HG03442 (cell line): ENCODE data around the gene R3HCC1L.

Source experiments
- ATAC-seq: cut with Tn5 transposase; IDR thresholded peaks from one replicate; pipeline ENCODE4 v1.9.1; 2021; ENCODE audit warnings: mild to moderate bottlenecking, moderate library complexity; ENCODE audit not compliant: unreplicated experiment

Gene R3HCC1L

DNA sequence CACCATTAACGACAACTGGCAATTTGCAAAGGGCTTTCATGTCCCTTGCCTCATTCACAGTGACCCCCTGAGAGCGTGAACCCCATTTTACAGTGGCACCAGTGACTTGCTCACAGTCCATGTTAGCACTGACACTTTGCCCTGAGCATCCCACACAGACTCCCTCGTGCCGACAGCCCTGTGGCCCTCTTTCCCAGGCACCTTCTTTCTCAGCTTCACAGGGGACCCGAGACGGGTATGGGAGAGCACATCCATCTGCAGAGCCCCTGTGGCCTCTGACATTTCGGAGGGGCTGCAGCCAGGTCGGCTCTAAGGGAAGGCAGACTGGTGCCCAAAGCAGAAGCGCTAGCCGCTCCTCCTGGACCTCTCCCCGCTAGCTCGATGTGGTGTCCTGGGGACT lies 122.7 kb downstream of the R3HCC1L start:
- no peak for ATAC-seq

- no peak for ATAC-seq
These were observed 123.5 kb downstream of the R3HCC1L start for GRCh38 chr10:98257961-98258360.

DNA sequence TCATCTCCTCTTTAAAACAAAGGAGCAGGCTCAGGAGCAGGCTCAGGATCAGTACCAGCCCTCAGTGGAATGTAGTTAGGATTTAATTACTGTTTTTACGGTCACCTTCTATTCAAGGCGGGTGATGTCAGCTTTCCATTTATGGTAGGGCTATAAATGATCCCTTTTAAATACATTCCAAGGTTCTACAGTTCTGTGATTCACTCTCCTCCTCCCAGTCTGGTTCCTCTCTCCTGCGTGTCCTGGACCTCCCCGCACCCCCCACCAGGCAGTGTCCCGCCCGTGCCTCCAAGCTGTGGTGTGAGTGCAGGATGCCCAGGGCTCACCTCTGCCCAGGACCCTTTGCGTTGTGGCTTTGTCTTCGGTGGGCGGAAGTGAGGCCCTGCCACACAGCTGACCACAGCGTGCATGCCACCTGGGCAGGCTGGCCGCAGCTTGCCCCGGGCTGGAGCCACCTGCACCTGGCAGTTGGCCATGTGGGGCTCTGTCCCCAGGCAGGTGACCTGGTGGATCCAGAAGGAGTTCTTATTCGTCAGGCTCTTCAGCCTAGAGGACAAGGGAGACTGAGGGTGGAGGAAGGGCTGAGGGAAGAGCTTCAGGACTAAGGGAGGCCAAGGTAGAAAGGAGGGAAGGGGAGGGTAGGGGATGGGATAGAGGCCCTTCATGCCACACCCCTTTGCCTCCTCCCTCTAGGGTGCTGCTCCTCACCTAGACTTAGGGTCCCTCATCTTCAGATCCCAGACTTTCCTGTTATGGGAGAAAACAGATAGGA lies 124.4 kb downstream of the R3HCC1L start:
- no peak for ATAC-seq

GRCh38 chr10:98259606-98260315 lies 125.3 kb downstream of the R3HCC1L start:
- ATAC-seq: no peak

DNA sequence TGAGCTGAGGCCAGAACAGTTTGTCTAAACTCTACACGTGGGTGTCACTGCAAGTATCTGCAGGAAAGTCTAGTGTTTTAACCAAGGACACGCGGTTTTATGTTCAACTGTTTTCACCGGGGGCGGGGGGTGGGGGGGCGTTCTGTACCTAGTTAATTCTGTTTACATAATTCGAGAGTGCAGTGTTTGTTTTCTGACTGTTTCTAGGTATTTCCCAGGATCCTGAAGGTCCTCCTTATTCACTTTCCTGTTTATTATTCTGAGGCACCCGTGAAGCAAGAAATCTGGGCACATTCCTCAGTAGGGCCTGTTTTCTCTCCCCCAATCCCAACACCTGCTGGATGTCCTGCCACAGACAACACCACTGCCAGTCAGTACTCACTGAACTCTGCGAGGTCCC lies 125.9 kb downstream of the R3HCC1L start:
- ATAC-seq: no peak

GRCh38 chr10:98260752-98261151 lies 126.3 kb downstream of the R3HCC1L start:
- ATAC-seq: no peak

- no peak for ATAC-seq
These were observed 127.2 kb downstream of the R3HCC1L start for GRCh38 chr10:98261436-98262277.

- no peak for ATAC-seq
These were observed 128.1 kb downstream of the R3HCC1L start for GRCh38 chr10:98262571-98262970.

GRCh38 chr10:98263088-98263487 lies 128.6 kb downstream of the R3HCC1L start:
- ATAC-seq: no peak

DNA sequence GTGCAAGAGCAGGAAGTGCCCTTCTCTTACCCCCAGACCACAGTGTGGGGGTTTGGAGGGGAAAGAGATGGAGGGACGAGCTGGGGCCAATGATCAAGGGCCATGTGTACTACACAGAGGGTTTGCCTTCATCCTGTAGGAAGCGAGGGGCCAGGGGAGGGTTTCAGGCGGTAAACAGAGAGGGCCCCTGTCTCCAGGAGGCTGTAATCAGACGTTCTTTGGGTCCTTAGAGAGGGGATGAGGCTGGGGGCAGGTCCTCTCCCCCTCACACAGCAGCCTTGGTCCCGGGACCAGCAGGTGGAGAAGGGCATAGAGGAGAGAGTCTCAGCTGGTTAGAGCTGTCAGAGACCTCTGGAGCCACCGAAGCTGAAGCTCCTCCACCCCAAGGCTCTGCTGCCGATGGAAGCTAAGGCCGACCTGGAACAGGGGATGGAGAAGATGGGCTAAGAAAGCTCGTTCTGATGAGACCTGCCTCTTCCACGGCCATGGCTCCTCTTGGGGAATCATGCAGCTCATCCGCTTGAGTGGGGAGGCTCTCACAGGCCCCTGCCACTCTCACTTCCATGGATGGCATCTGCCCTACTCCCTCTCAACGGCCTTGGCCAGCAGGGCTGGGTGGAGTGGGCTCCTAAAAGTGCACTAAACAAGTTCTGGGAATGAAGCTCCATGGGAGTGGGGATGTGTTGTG lies 130.1 kb downstream of the R3HCC1L start:
- no peak for ATAC-seq

DNA sequence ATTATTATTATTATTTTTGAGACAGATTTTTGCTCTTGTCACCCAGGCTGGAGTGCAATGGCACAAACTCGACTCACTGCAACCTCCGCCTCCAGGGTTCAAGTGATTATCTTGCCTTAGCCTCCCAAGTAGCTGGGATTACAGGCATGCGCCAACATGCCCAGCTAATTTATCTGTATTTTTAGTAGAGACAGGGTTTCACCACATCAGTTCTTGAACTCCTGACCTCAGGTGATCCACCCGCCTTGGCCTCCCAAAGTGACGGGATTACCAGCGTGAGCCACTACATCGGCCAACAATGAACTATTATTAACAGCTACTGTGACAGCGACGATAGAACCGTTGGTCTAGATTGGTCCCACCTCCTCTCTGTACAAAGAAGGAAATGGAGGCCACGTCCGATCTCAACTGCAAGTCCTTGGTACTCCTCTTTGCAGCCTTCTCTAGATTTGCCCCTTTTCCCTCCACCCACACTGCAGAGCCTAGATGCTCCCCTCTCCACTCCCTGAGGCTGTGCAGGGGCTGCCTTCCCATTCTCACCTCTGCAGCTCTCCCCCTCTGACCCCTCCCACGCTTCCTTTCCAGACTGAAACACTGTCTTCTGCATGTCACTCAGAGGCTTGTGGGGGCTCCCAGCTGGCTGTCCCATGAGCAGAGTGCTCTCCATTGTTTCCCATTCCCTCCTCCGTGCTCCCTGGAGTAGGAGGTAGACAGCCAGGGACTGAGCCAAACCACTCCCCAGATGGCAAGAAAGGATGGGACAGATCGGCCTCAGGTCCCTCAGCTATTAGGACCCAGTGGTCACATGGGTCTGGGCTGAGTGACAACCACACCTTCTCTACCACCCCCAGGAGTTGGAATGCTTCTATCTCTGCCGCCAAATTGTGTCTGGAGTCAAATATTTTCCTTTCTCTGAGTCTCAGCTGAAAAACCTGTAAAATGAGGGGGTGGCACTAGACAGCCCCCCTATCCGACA lies 131.2 kb downstream of the R3HCC1L start:
- ATAC-seq: no peak

DNA sequence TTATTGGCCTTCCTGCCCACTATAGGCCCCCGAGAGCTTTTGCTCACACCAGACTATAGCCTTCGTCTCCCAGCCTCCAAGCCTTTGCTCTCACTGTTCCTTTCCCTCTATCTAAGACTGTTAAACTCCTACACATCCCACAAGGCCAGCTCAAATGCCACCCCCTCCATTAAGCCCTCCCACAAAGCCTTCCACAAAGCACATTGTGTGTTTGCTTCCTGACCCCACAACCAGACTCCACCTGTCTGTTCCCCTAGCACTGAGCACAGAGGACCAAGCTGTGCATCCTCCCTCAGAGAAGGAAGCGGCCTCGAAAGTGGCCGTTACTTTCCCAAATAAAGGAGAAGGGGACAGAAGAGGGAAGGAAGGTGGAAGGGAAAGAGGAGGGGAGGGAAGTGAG lies 132.2 kb downstream of the R3HCC1L start:
- ATAC-seq: no peak

DNA sequence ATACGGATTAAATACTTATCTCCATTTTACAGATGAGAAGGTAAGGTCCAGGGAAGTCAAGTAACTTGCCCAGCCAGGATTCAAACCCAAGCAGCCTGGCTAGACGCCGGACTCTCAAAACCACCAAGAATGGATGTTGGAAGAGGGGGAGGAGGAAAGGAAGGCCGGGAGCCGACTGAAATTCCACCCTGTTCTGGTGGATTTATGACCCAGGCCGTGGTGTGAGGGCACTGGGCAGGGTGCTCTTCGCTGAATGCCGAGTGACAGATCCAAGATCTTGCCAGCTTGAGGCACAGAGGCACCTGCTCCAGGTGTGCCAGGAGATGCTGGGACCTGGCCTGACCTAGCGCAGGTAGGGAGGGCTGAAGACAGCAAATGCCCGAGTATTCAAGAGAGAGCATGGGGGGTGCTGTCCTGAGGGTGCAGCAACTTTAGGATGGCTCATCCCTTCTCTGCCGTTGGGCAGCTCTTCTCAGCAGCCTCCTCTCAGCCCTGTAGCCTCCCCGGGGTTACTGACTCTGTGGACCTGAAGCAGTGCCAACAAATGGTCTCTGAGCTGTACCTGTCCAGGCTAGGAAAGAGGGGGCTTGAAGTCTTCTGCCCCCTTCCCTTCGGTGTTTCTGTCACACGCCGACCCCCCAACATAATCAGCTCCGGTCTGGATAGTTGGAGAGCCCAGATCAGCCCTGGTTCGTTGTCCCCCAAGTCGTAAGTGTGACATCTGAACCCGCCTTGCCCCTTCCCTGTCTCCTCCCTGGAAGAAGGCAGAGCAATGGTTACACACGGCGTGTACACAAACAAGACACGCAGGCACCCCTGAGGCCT lies 132.8 kb downstream of the R3HCC1L start:
- no peak for ATAC-seq

DNA sequence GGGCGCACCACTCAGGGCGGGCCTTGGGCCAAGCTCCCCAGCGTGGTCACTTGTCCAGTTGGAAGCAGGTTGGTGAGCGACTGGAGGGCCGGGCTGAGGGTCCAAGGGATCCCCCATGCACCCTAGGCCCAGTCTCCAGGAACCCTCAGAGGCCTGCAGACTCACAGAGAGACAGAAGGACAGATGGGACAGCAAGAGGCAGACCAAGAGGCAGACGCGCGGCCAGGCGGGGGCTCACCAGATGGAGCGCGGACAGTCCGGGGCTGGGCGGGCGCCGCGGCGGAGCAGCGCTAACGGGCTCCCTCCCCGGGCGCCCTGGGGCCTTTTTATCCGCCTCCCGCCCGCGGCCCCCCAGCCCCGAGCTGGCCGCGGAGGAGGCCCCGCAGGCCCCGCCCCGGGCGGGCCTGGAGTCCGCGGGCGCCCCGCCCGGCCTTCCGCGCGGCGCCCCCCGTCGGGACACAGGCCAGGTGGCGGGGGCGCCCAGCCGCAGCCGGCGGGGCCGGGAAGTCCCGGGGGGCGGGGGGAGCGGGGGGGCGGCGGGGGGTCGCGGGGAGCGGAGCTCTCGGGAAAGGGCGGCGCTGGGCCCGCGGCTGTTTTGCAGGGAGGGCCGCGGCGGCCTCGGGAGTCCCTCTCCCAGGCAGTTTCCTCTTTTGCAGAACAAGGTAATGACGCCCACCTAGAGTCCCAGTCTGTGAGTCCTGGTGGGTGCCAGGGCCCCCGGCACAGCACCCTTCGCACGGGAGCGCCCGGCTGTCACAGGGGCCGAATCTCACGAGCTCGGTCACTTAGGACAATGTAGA lies 133.6 kb downstream of the R3HCC1L start, which contains the start of gene LOXL4:
LOXL4 (minus strand) TSS at position 301 of the 800 bp plus-strand sequence. CDS start 5,175 bp downstream, outside the sequence.
- no peak for ATAC-seq

DNA sequence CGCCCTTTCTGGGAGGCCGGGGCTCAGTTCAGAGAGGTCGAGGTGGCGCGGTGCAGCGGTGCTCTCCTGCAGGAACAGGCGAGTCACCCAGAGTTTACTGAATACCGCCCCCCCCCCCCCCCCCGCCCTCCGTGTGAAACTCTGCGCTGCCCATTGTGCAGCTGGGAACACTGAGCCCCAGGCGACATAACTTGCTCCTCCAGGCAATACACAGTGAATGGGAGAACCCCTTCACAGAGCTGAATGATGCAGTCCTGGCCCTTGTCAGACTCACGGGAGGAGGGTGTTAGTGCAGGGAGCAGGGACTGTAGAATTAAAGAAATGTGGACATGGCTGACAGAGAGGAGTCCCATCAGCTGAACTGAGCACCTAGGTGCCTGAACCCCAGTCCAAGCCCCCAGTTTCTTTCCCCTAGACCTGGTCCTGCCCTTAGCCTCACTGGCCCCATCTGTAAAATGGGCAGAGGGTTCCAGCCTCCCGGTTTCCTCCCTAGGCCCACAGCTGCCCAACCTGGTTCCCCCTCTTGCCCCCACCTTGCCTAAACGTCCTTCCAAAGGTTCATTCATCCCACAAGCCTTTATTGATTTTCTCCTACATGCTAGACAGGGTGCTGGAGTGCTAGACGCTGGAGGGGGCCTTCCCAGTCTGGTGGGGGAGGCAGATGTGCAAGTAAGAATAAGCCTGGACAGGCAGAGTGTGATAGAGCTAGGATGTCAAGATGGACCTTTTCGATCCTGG lies 134.4 kb downstream of the R3HCC1L start:
- no peak for ATAC-seq

- ATAC-seq: no peak
These were observed 135.0 kb downstream of the R3HCC1L start for GRCh38 chr10:98269435-98269912.

GRCh38 chr10:98270073-98270740 lies 135.8 kb downstream of the R3HCC1L start:
- ATAC-seq: no peak
